Muscle of back (tissue), 11 donors: ENCODE results near the gene ZNF593. TPM values are rescaled to one million over a fixed set of nuclear protein-coding genes. Genes with fewer than 3 reads are reported as not detected.

Experiments used
- DNase-seq, 3 donors: peaks; one replicate each; pipeline versions ENCODE4 v3.0.0 to v3.0.0-alpha.2; 2013
- polyA plus RNA-seq, 10 donors: library from polyadenylated mRNA; unstranded; fragments of 120-200 nt; gene quantifications; one replicate each; pipeline ENCODE4 v1.2.1, GENCODE V29; 2013; ENCODE audit not compliant: insufficient read length in 10 of 10

Gene ZNF593
- polyA plus RNA-seq, 10 donors = 10.3 to 21.7 (median 16.6) TPM

GRCh38 chr1:26166719-26167281 is 2.9 kb upstream of the ZNF593 start:
- no peak for DNase-seq

- DNase-seq = no peak
Measured at GRCh38 chr1:26168410-26169197, 1.1 kb upstream of the ZNF593 start, which contains the start of gene C1orf232. C1orf232 (minus strand) TSS chr1:26168963; CDS start chr1:26168499, 464 bp downstream.

GRCh38 chr1:26169198-26169554 is 532 bp upstream of the ZNF593 start:
- DNase-seq = no peak

GRCh38 chr1:26170472-26170821 is 739 bp downstream of the ZNF593 start:
- no peak for DNase-seq

- DNase-seq = no peak
Measured at GRCh38 chr1:26171084-26172072, 1.7 kb downstream of the ZNF593 start, which contains the start of gene ZNF593OS. ZNF593OS (minus strand) TSS chr1:26171832; CDS start chr1:26171661, 171 bp downstream.

GRCh38 chr1:26175346-26175745 is 5.6 kb downstream of the ZNF593 start:
- no peak for DNase-seq

GRCh38 chr1:26177182-26177684 is 7.5 kb downstream of the ZNF593 start, which contains the start of gene CNKSR1:
CNKSR1 (plus strand) TSS chr1:26177491; CDS start chr1:26177548, 57 bp downstream.
- DNase-seq = no peak

DNA sequence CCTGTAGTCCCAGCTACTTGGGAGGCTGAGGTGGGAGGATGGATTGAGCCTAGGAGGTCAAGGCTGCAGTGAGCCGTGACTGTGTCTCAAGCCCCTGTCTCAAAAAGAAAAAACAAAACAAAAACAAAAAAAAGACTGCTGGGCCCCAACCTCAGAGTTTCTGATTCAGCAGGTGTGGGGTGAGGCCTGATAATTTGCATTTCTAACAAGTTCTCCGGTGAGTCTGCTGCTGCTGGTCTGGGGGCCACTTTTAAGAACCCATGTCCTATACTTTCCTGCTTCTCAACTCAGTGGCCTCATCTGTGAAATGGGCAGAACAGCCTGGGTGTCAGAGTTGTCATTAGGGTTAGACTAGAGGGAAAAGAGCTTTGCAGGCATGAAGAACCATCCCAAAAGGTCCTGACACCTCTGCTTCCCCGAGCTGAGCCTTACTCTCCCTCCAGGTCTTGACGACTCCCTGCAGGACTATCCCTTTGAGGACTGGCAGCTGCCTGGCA is 10.3 kb downstream of the ZNF593 start:
- no peak for DNase-seq

GRCh38 chr1:26181586-26182382 is 12.1 kb downstream of the ZNF593 start:
- no peak for DNase-seq

DNA sequence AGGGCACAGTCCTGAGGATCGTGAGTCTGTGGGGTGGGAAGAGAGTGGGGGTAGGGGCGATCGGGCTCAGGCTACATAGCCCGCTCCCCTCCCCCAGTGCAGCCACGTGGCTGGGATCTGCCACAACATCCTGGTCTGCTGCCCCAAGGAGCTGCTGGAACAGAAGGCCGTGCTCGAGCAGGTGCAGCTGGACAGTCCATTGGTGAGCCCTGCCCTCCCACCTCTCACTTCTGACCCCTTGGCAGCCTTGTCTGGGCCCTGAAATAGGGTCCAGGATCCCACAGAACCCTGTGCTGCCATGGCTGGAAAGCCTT is 12.6 kb downstream of the ZNF593 start:
- DNase-seq = no peak

DNA sequence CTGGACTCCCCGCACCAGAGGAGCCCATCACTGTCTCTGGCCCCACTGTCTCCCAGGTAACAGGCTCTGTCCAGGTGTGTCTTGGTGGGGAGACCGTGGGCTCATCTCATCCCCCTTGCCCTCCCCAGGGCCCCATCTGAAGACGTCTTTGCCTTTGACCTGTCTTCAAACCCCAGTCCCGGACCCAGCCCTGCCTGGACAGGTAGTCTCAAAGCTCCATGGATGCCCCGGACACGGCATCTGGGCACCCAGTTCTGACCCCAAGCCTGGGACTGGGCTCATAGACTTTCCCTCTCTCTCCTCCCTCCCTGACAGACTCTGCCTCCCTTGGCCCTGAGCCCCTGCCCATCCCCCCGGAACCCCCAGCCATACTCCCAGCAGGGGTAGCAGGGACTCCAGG is 14.4 kb downstream of the ZNF593 start:
- no peak for DNase-seq

DNA sequence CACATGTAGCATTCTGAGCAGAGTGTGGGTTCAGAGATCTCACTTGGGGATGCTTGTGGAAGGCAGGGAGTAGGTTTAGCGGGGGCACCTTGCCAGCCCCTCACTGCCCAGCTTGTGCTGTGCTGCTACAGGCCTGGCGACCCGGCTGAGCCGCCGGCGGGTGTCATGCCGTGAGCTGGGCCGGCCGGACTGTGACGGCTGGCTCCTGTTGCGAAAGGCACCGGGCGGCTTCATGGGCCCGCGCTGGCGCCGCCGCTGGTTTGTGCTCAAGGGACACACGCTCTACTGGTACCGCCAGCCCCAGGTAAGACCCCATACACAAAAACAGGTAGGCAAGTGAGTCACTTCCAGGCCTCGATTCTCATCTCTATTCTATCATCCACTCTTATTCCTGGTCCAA is 15.2 kb downstream of the ZNF593 start:
- no peak for DNase-seq

- no peak for DNase-seq
Measured at GRCh38 chr1:26187882-26188281, 18.2 kb downstream of the ZNF593 start.

DNA sequence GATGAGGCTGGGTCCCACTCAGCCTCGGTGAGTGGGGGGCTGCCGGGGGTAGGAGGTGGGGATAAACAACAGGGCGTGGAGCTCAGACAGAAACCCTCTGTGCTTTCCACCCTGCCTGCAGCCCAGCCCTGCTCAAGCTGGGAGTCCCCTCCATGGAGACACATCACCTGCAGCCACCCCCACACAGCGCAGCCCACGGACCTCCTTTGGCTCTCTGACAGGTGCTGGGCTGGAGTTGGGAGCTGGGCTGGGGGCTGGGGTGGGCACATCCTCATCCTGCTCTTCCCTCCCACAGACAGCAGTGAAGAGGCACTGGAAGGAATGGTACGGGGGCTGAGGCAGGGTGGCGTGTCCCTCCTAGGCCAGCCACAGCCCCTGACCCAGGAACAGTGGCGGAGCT is 18.8 kb downstream of the ZNF593 start:
- no peak for DNase-seq

DNA sequence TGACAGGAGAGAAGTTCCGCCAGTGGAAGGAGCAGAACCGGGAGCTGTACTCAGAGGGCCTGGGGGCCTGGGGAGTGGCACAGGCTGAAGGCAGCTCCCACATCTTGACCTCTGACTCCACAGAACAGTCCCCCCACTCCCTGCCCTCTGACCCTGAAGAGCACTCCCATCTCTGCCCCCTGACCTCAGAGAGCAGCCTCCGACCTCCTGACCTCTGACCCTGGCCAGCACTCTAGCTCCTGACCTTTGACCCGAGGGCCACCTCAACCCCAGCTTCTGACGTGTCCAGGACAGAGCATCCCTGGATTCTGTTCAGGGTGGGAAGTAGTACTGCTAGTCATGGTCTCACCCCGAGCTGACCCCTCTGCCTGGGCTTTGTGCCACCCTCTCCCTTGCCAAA is 19.6 kb downstream of the ZNF593 start:
- no peak for DNase-seq

DNA sequence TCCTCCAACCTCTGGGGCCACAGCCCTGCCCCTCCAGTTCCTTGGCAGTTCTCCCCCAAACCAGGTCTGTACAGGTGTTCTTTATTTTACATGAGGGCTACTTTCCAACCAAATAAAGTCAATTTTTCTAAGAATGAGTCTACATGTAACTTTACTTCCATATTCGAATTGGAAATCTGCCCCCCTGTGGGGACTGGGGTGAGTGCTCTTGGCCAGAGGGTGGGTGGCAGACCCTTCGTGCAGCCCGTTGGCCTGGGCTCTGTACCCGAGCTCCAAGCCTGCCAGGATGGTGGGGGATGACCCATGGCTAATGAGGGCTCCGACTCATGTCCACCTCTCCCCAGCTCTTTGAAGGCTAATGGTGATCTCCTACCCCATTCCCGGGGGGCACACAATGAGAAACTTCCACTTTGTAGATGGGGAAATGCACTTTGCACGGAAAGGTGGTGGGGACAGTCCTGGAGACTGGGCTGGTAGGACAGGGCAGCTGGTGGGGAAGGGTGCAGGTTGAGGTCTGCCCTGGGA is 20.1 kb downstream of the ZNF593 start:
- DNase-seq = no peak

DNA sequence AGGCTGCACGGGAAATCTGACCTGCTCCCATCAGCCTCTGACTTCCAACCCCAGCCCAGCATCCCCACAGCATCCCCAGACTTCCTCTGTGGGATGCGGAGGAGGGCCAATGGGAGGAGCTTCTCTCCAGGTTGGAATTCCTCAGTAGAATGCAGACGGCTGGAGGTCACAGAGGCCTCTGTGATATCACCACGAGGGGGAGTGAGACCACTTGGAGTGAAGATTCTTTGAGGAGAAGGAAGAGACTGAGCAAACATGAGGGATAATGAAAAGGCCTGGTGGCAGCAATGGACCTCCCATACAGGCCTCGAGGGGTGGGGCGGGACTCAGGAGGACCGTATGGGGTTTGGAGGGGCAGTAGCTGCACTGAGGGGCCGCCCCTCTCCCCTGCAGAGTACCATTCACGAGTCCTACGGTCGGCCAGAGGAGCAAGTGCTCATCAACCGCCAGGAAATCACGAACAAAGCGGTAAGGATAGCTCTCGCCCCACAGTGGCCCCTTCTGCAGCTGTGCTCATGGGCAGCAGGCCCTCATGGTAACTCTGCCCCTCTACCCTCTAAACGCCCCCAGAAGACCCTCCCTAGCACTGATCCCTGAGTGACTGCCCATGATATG is 20.8 kb downstream of the ZNF593 start, which contains the start of gene CATSPER4:
Gene CATSPER4, plus strand, starts transcription at position 230 of the 615 bp plus-strand sequence. Its CDS starts 26 bp downstream, at position 256.
- no peak for DNase-seq

DNA sequence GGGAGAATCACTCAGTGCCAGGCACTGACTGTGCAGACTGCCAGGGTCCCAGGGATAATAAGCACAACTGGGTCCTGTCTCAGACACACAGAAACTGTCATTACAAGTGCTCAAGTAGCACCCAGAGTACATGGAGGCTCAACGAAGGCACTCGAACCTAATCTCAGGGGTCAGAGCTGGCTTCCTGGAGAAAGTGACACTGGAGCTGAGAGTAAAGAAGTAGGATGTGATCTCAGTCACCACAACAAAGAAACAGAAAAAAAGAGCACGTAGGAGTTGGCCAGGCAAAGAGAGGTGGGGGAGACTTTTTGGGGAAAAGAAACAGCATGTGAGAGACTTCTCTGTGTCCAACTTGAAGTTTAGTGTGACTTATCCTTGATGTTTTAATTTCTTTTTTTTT is 22.0 kb downstream of the ZNF593 start:
- no peak for DNase-seq

DNA sequence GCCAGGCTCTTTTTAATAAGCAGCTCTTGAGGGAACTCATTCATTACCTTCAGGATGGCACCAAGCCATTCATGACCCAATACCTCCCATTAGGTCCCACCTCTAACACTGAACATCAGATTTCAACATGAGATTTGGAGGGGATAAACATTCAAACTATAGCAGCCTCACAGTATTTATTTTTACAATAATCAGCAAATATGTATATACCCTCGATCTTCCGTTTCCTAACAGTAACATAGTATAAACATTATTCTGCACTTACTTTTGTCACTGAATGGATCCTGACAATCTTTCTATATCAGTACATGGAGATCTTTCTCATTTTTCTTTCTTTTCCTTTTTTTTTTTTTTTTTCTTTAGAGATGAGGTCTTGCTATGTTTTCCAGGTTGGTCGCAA is 26.1 kb downstream of the ZNF593 start:
- DNase-seq = no peak

DNA sequence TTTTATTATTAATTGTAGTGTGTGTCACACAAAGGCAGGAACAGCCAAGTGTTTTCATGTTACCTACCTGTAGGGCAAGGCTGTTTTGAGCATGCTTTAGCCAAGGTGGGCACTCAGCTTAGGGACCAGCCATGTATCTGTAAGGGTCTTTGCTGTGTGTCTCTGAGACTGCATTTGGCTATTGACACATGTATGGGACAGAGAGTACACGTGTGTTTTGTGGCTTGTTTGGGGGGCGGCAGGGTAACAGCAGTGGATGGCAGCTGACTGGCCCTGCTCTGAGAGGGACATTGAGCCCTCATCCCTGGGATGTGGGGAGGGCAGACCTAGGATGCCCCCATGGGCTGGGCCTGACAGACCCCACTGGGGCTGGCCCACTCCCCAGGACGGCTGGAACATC is 27.6 kb downstream of the ZNF593 start:
- no peak for DNase-seq
